Epithelial cell of prostate (primary cell): ENCODE results near the gene IFNA5.

Experiments
- DNase-seq: peaks from one replicate; pipeline ENCODE4 v3.0.0-alpha.2; 2011; ENCODE audit warnings: low read depth, low spot score
- H3K27ac ChIP-seq: fragments of 450-650 bp; 2 replicates; pipeline ENCODE4 v1.5.1; 2017; ENCODE audit warnings: mild to moderate bottlenecking

Gene IFNA5

GRCh38 chr9:21294904-21295538, 10.1 kb downstream of the IFNA5 start:
- no peak for DNase-seq
- peak overlapping the region; percentile 61 for H3K27ac ChIP-seq

GRCh38 chr9:21294364-21294774, 10.7 kb downstream of the IFNA5 start:
- peak overlapping the region; percentile 61 for H3K27ac ChIP-seq
- peak; percentile 94 for DNase-seq

- no peak for DNase-seq
- H3K27ac ChIP-seq, result no peak overlapping the region
Observed at GRCh38 chr9:21289848-21290247, 15.3 kb downstream of the IFNA5 start.

GRCh38 chr9:21287280-21287679, 17.8 kb downstream of the IFNA5 start:
- no peak for DNase-seq
- H3K27ac ChIP-seq, result no peak overlapping the region

- no peak for DNase-seq
- H3K27ac ChIP-seq, result no peak overlapping the region
Observed at GRCh38 chr9:21286659-21287058, 18.5 kb downstream of the IFNA5 start.

- H3K27ac ChIP-seq, result no peak overlapping the region
- no peak for DNase-seq
Observed at GRCh38 chr9:21286099-21286498, 19.0 kb downstream of the IFNA5 start.

GRCh38 chr9:21281275-21281674, 23.8 kb downstream of the IFNA5 start:
- H3K27ac ChIP-seq, result no peak overlapping the region
- no peak for DNase-seq

GRCh38 chr9:21268347-21268657, 36.8 kb downstream of the IFNA5 start:
- no peak for DNase-seq
- no peak overlapping the region for H3K27ac ChIP-seq

GRCh38 chr9:21267485-21268346, 37.4 kb downstream of the IFNA5 start:
- H3K27ac ChIP-seq, result no peak overlapping the region
- DNase-seq, result no peak

GRCh38 chr9:21266733-21267484, 38.2 kb downstream of the IFNA5 start:
- DNase-seq, result no peak
- no peak overlapping the region for H3K27ac ChIP-seq

GRCh38 chr9:21265421-21266189, 39.5 kb downstream of the IFNA5 start:
- DNase-seq, result no peak
- no peak overlapping the region for H3K27ac ChIP-seq

GRCh38 chr9:21255538-21256212, 49.4 kb downstream of the IFNA5 start:
- H3K27ac ChIP-seq, result no peak overlapping the region
- no peak for DNase-seq
